T-helper 1 cell treated with Interleukin-12 subunit alpha and Interleukin-12 subunit beta and Interleukin-4 antibody, amounts not matched to agents 30 μg/mL and 1 μg/mL, for 36 hours (primary cell): ENCODE results near the gene DIP2B.
"Not testable (repeated sequence)": the region's sequence is repeated elsewhere in the genome, so short reads cannot be mapped to it uniquely, and the experiment has no call there.

Source experiments
- H3K27ac Mint-ChIP-seq: one replicate; pipeline ENCODE4 v1.8.0; 2021; ENCODE audit warnings: mild to moderate bottlenecking, mixed read lengths
- H3K27me3 Mint-ChIP-seq: one replicate; pipeline ENCODE4 v1.8.0; 2021; ENCODE audit warnings: low read depth, mixed read lengths
- H3K36me3 Mint-ChIP-seq: one replicate; pipeline ENCODE4 v1.8.0; 2021; ENCODE audit warnings: low read depth, mixed read lengths
- H3K4me1 Mint-ChIP-seq: one replicate; pipeline ENCODE4 v1.8.0; 2021; ENCODE audit warnings: low read depth, mixed read lengths
- H3K4me3 Mint-ChIP-seq: one replicate; pipeline ENCODE4 v1.8.0; 2021; ENCODE audit warnings: mild to moderate bottlenecking, moderate library complexity, mixed read lengths
- H3K9me3 Mint-ChIP-seq: one replicate; pipeline ENCODE4 v1.8.0; 2021; ENCODE audit warnings: mixed read lengths

Gene DIP2B

DNA sequence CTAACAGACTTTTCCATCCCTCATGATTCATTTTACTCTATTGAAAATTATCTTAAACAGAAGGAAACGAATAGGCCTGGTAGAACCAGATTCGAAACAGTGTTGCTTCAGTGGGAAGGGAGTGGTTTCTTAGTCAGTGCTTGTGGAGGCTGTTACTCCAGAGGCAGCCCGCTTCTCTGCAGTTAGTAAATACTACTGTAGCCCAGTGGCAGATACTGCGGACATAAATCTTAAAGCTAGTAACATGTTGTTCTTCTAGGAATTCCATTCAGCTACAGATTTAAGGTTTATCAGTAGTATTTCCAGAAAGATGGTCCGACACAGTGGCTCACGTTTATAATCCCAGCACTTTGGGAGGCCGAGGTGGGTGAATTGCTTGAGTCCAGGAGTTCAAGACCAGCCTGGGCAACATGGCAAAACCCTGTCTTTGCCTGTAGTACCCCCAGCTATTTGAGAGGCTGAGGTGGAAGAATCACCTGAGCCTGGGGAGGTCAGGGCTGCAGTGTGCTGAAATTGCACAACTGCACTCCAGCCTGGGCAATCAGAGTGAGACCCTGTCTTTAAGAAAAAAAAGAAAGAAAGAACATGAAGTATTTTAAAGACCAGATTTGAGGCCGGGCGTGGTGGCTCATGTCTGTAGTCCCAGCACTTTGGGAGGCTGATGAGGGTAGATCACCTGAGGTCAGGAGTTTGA is 45.9 kb downstream of the DIP2B start:
- Mint-ChIP-seq H3K27ac (no peak overlapping the region), H3K4me1 (peaks cover 19% of the 10 kb centered on the region), H3K36me3 (peaks cover 11% of the 10 kb centered on the region), H3K4me3 (no peak overlapping the region), H3K27me3 (no peaks in the 10 kb centered on the region), H3K9me3 (no peaks in the 10 kb centered on the region)

DNA sequence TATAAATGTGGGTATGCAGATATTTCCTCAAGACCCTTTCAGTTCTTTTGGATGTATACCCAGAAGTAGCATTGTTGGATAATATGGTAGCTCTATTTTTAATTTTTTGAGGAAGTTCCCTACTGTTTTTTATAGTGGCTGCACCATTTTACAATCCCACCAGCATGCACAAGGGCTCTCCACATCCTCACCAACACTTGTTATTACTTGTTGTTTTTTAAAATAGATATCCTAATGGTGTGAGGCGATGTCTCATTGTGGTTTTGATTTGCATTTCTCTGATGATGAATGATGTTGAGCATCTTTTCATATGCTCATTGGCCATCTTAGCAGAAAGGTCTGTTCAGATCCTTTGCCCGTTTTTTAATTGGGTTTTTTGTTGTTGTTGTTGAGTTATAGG is 47.1 kb downstream of the DIP2B start:
- Mint-ChIP-seq H3K27ac (no peak overlapping the region), H3K9me3 (no peaks in the 10 kb centered on the region), H3K27me3 (no peaks in the 10 kb centered on the region), H3K4me1 (peaks cover 21% of the 10 kb centered on the region), H3K4me3 (no peak overlapping the region), H3K36me3 (peaks cover 11% of the 10 kb centered on the region)

DNA sequence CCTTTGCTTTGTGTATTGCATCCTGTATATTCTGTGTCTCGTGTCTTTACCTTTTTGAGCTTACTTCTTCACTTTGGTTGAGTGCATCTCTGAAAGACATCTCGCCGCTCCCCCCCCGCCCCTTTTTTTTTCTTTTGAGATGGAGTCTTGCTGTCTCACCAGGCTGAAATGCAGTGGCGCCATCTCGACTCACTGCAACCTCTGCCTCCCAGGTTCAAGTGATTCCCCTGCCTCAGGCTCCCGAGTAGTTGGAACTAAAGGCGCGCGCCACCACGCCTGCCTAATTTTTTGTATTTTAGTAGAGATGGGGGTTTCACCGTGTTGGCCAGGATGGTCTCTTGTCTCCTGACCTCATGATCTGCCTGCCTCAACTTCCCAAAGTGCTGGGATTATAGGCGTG is 49.9 kb downstream of the DIP2B start:
- Mint-ChIP-seq H3K4me3 (no peak overlapping the region), H3K4me1 (peaks cover 28% of the 10 kb centered on the region), H3K27ac (no peak overlapping the region), H3K27me3 (no peaks in the 10 kb centered on the region), H3K36me3 (peaks cover 15% of the 10 kb centered on the region), H3K9me3 (no peaks in the 10 kb centered on the region)

DNA sequence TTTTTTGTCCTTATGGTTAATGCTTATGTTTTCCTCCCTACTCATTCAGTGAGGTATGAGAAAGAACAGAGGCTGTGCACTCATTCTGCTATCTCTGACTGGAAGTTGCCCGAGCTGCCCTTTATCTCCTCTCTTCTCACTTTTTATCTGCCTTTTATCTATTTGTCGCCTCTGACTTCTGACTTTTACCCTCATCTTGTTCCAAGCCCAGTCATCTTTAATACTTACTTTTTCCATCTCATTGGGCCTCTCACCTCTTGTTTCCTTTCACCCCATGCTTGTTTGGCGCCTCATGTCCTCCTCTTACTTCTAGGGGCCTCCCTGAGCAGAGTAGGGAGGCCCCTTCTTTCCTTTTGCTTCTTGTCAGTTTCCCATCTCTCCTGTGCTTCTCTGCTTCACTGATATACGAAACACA is 50.7 kb downstream of the DIP2B start:
- Mint-ChIP-seq H3K4me1 (peaks cover 28% of the 10 kb centered on the region), H3K36me3 (peaks cover 15% of the 10 kb centered on the region), H3K4me3 (peak overlapping the region; percentile 8), H3K27me3 (no peaks in the 10 kb centered on the region), H3K9me3 (no peaks in the 10 kb centered on the region), H3K27ac (peak overlapping the region; percentile 3)

DNA sequence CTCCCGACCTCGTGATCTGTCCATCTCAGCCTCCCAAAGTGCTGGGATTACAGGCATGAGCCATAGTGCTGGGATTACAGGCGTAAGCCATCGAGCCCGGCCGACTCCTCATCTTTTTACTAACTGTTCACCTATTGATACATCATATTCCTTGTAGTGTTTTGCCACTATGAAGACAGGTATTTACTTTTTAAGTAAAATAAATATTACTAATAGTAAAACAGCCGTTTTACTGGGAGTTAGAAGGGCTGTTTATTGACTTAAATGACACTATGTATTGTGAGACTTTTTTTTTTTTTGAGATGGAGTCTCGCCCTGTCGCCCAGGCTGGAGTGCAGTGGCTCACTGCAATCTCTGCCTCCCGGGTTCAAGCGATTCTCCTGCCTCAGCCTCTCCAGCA is 51.5 kb downstream of the DIP2B start:
- Mint-ChIP-seq H3K4me3 (no peak overlapping the region), H3K36me3 (peaks cover 15% of the 10 kb centered on the region), H3K27ac (no peak overlapping the region), H3K27me3 (no peaks in the 10 kb centered on the region), H3K4me1 (peaks cover 28% of the 10 kb centered on the region), H3K9me3 (no peaks in the 10 kb centered on the region)

DNA sequence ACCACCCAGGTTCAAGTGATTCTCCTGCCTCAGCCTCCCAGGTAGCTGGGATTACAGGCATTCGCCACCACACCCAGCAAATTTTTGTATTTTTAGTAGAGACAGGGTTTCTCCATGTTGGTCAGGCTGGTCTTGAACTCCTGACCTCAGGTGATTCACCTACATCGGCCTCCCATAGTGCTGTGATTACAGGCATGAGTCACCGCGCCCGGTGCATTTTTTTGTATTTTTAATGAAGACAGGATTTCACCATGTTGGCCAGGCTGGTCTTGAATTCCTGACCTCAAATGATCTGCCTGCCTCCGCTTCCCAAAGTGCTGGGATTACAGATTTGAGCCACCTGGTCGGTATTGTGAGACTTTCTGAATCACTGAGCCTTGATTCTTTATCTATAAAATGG is 52.0 kb downstream of the DIP2B start:
- H3K36me3 Mint-ChIP-seq = peaks cover 15% of the 10 kb centered on the region
- not testable (repeated sequence) for H3K27ac Mint-ChIP-seq, H3K4me3 Mint-ChIP-seq, H3K27me3 Mint-ChIP-seq, H3K9me3 Mint-ChIP-seq
- peaks cover 25% of the 10 kb centered on the region for H3K4me1 Mint-ChIP-seq

DNA sequence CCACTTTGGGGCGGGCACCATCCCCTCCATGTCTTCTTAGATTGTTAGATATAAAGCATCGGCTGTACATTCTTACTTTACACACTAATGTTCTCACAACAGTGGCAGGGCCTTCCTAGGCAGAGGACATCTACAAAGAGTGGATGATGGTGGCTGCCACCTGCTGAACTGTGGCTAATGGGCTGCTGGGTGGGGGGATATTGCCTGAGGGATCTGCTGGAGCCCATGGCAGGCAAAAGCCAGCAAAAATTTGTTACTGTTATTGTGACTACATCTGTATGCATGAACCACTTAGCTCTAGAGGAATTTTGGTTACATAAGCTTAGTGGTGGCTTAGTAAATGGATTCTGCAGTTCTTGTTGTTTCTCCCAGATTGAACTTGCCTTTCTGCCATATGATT is 52.6 kb downstream of the DIP2B start:
- Mint-ChIP-seq H3K4me3 (no peak overlapping the region), H3K4me1 (peaks cover 26% of the 10 kb centered on the region), H3K9me3 (no peaks in the 10 kb centered on the region), H3K36me3 (peaks cover 12% of the 10 kb centered on the region), H3K27ac (no peak overlapping the region), H3K27me3 (no peaks in the 10 kb centered on the region)

DNA sequence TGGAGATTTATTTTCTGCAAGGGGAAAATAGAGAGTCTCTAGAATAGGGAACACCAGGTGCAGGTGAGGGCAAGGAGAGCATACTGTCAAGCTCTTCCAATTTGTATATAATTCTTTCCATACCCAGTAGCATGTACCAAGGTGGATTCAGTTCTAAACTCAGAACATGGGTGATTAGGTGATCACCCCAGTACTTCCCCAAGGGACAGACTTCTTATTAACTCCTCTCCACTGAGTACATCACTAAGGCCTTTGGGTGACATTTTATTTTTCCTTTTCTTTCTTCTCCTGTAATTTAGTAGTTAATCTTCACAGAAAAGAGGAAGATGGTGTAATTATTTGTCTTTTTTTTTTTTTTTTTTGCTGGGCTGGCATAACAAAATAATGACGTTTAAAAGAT is 54.2 kb downstream of the DIP2B start:
- peaks cover 26% of the 10 kb centered on the region for H3K4me1 Mint-ChIP-seq

DNA sequence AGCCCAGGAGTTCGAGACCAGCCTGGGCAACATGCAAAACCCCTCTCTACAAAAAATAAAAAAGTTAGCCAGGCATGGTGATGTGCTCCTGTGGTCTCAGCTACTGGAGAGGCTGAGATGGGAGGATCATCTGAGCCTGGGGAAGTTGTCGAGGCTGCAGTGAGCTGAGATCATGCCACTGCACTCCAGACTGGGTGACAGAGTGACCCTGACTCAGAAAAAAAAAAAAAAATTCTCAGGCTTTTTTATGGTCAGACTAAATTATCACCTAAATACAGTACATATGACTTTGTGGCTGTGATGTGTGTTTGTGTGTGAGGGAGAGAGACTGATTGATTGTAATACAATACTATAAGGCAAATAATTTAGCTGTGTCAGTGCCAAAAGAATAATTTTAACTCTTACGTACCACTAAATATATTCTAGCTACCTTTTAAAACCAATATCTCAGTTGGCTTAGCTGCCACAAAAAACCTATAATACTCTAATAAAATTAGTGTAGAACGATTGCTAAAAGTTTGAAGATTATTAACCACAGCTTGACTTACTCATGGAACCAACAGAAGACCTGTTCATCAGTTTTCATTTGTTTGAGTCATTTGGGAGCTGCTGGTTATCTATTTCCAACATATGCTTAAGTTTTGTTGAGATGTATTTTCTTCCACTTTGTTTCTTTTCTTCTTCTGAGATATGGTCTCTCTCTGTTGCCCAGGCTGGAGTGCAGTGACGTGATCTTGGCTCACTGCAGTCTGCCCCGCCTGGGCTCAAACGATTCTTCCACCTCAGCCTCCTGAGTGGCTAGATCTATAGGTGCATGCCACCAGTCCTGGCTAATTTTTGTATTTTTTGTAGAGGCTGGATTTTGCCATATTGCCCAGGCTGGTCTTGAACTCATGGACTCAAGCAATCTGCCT is 58.0 kb downstream of the DIP2B start:
- Mint-ChIP-seq H3K9me3 (no peaks in the 10 kb centered on the region), H3K4me1 (peaks cover 19% of the 10 kb centered on the region), H3K4me3 (no peak overlapping the region), H3K27ac (no peak overlapping the region), H3K36me3 (peaks cover 1% of the 10 kb centered on the region), H3K27me3 (no peaks in the 10 kb centered on the region)

More for the DNA sequence above, 54.2 kb downstream of the DIP2B start:
- H3K27me3 Mint-ChIP-seq = no peaks in the 10 kb centered on the region
- no peak overlapping the region for H3K4me3 Mint-ChIP-seq
- H3K27ac Mint-ChIP-seq = no peak overlapping the region
- H3K36me3 Mint-ChIP-seq = peaks cover 6% of the 10 kb centered on the region
- H3K9me3 Mint-ChIP-seq = no peaks in the 10 kb centered on the region

DNA sequence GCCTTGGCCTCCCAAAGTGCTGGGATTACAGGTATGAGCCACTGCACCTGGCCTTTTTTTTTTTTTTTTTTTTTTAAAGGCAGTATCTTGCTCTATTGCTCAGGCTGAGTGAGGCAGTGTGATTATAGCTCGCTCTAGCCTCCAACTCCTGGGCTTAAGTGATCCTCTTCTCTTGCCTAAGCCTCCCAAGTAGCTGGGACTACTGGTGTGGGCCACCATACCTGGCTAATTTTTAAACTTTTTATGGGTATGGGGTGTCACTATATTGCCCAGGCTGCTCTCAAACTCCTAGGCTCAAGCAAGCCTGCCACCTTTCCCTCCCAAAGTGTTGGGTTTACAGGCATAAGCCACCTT is 58.6 kb downstream of the DIP2B start:
- no peaks in the 10 kb centered on the region for H3K9me3 Mint-ChIP-seq
- H3K36me3 Mint-ChIP-seq = peaks cover 1% of the 10 kb centered on the region
- no peaks in the 10 kb centered on the region for H3K27me3 Mint-ChIP-seq
- H3K4me1 Mint-ChIP-seq = peaks cover 24% of the 10 kb centered on the region
- no peak overlapping the region for H3K4me3 Mint-ChIP-seq
- H3K27ac Mint-ChIP-seq = no peak overlapping the region

DNA sequence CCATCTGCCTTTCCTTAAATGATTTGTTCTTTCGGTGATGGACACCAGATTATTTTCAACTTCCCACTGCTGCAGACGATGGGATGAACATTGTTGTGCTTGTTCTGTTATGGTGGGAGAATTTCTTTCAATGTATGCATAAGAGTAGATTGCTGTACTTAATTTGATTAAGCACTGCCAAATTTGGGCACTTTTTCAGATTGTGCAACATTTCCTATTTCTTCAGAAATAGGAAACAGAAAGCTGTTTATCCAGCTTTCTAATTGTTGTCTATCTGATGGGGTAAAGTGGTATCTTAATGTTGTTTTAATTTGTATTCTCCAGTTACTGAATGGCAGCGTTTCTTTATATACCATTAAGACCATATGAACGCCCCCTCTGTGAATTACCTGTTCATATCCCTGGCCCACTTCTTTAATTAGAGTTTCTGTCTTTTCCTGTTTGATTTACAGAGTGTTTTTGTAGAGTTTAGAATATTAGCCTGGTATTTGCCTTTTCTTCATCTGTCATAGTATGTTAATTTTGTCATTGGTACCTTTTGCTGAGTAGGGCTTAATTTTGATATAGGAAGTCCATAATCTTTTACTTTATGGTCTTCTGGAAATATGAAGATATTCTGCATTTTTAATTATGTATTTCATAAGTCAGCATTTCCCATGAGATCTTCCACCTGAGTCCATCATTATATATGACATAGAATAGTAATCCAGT is 59.6 kb downstream of the DIP2B start:
- peaks cover 1% of the 10 kb centered on the region for H3K36me3 Mint-ChIP-seq
- H3K9me3 Mint-ChIP-seq = no peaks in the 10 kb centered on the region
- no peak overlapping the region for H3K27ac Mint-ChIP-seq
- peaks cover 25% of the 10 kb centered on the region for H3K4me1 Mint-ChIP-seq
- no peaks in the 10 kb centered on the region for H3K27me3 Mint-ChIP-seq
- no peak overlapping the region for H3K4me3 Mint-ChIP-seq

DNA sequence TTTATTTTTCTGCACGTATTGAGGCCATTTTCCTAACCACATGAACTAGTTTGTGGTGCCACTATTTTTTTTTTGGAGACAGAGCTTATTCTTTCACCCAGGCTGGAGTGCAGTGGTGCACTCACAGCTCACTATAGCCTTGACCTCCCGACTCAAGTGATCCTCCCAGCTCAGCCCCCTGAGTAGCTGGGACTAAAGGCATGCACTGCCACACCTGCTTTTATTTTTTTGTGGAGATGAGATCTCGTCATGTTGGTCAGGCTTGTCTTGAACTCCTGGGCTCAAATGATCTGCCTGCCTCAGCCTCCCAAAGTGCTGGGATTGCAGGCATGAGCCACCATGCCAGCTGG is 60.1 kb downstream of the DIP2B start:
- Mint-ChIP-seq H3K27ac (no peak overlapping the region), H3K4me1 (peaks cover 25% of the 10 kb centered on the region), H3K36me3 (peaks cover 1% of the 10 kb centered on the region), H3K27me3 (no peaks in the 10 kb centered on the region), H3K9me3 (no peaks in the 10 kb centered on the region), H3K4me3 (no peak overlapping the region)

DNA sequence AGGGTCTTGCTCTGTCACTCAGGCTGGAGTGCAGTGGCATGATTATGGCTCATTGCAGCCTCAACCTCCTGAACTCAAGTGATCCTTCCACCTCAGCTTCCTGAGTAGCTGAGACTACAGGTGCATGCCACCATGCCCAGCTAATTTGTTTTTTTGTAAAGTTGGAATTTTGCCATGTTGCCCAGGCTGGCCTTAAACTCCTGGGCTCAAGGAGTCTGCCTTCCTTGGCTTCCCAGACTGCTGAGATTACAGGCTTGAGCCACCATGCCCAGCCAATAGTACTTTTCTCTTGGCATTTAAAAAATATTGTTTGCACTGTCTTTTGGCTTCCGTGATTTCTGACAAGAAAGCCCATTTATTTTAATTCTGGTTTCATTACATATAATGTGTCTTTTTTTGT is 61.3 kb downstream of the DIP2B start:
- H3K9me3 Mint-ChIP-seq = no peaks in the 10 kb centered on the region
- peaks cover 25% of the 10 kb centered on the region for H3K4me1 Mint-ChIP-seq
- H3K27ac Mint-ChIP-seq = no peak overlapping the region
- no peaks in the 10 kb centered on the region for H3K27me3 Mint-ChIP-seq
- no peak overlapping the region for H3K4me3 Mint-ChIP-seq
- peaks cover 1% of the 10 kb centered on the region for H3K36me3 Mint-ChIP-seq

DNA sequence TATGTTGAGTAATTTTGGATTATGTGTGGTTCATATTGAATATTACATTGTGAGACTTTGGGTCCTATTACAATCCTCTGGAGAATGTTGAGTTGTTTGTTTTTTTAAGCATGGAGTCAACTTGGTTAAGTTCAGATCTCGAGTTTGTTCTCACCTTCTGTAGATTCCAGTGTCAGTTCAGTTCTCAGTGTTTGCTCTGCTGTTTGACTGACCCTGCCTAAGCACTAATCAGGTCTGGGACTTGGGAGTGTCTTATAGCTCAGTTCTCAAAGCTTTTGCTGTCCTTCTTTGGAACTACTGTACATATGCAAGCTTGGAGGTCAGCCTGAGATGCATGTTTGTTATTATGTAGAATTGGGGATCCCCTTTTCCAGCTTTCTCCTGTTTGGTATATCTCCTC is 63.1 kb downstream of the DIP2B start:
- Mint-ChIP-seq H3K4me1 (peaks cover 24% of the 10 kb centered on the region), H3K27me3 (no peaks in the 10 kb centered on the region), H3K36me3 (peaks cover 5% of the 10 kb centered on the region), H3K9me3 (no peaks in the 10 kb centered on the region), H3K27ac (no peak overlapping the region), H3K4me3 (no peak overlapping the region)
